Measurements from ENCODE around the gene DAAM2. TPM values are rescaled to one million over a fixed set of nuclear protein-coding genes. Genes with fewer than 3 reads are reported as not detected.

Gene DAAM2
- total RNA-seq: 14.7 TPM
- long read RNA-seq, full-length matches to known transcripts: 4 of 9 reads
- long read RNA-seq, partial matches to known transcripts: 4 of 9 reads
- long read RNA-seq, other reads (novel, unspliced or antisense): 1 of 9 reads

GRCh38 chr6:39791850-39792539 is at the start of gene DAAM2:
Gene DAAM2, plus strand, starts transcription at chr6:39792376. Its CDS starts 63,927 bp downstream, at chr6:39856303.
- intact Hi-C loops (cut with DNase I): loop anchor here (5.0 kb wide), 1 partner anchor 75 kb away; no protein-coding TSS in a partner anchor
- DNase-seq (ENCODE audit: missing footprints) (peak; percentile 80), ATAC-seq (peak; percentile 92)

GRCh38 chr6:39746795-39747194 is 45.4 kb upstream of the DAAM2 start:
- DNase-seq (ENCODE audit: missing footprints) (no peak), ATAC-seq (no peak)
- intact Hi-C loops (cut with DNase I): no loop called here

- intact Hi-C loops (cut with DNase I): no loop called here
- no peak for DNase-seq (ENCODE audit: missing footprints)
- ATAC-seq: peak; percentile 45
These were observed 39.1 kb upstream of the DAAM2 start for GRCh38 chr6:39752835-39753724.

- intact Hi-C loops (cut with DNase I): no loop called here
- ATAC-seq: peak; percentile 84
- peak; percentile 57 for DNase-seq (ENCODE audit: missing footprints)
These were observed 38.5 kb upstream of the DAAM2 start for GRCh38 chr6:39753725-39754045.

GRCh38 chr6:39754514-39755115 is 37.6 kb upstream of the DAAM2 start:
- intact Hi-C loops (cut with DNase I): no loop called here
- DNase-seq (ENCODE audit: missing footprints) (no peak), ATAC-seq (peak; percentile 17)

- ATAC-seq (no peak), DNase-seq (ENCODE audit: missing footprints) (no peak)
- intact Hi-C loops (cut with DNase I): no loop called here
These were observed 36.9 kb upstream of the DAAM2 start for GRCh38 chr6:39755231-39755630.

- DNase-seq (ENCODE audit: missing footprints) (no peak), ATAC-seq (no peak)
- intact Hi-C loops (cut with DNase I): no loop called here
These were observed 35.6 kb upstream of the DAAM2 start for GRCh38 chr6:39756582-39756981.

GRCh38 chr6:39758905-39759605 is 33.1 kb upstream of the DAAM2 start:
- ATAC-seq (no peak), DNase-seq (ENCODE audit: missing footprints) (no peak)
- intact Hi-C loops (cut with DNase I): no loop called here

- ATAC-seq (peak; percentile 71), DNase-seq (ENCODE audit: missing footprints) (no peak)
- intact Hi-C loops (cut with DNase I): no loop called here
These were observed 31.8 kb upstream of the DAAM2 start for GRCh38 chr6:39760226-39760952.

GRCh38 chr6:39765508-39766065 is 26.6 kb upstream of the DAAM2 start:
- no peak for DNase-seq (ENCODE audit: missing footprints)
- ATAC-seq: no peak
- intact Hi-C loops (cut with DNase I): no loop called here

- no peak for DNase-seq (ENCODE audit: missing footprints)
- intact Hi-C loops (cut with DNase I): no loop called here
- ATAC-seq: no peak
These were observed 23.2 kb upstream of the DAAM2 start for GRCh38 chr6:39769012-39769411.

GRCh38 chr6:39770446-39770845 is 21.7 kb upstream of the DAAM2 start:
- peak; percentile 44 for DNase-seq (ENCODE audit: missing footprints)
- no peak for ATAC-seq
- intact Hi-C loops (cut with DNase I): no loop called here

- ATAC-seq (no peak), DNase-seq (ENCODE audit: missing footprints) (no peak)
- intact Hi-C loops (cut with DNase I): no loop called here
These were observed 19.5 kb upstream of the DAAM2 start for GRCh38 chr6:39772559-39773273.

GRCh38 chr6:39773782-39774181 is 18.4 kb upstream of the DAAM2 start:
- ATAC-seq: no peak
- DNase-seq (ENCODE audit: missing footprints): no peak
- intact Hi-C loops (cut with DNase I): no loop called here

- ATAC-seq (no peak), DNase-seq (ENCODE audit: missing footprints) (no peak)
- intact Hi-C loops (cut with DNase I): no loop called here
These were observed 15.6 kb upstream of the DAAM2 start for GRCh38 chr6:39776581-39776980.

- intact Hi-C loops (cut with DNase I): no loop called here
- DNase-seq (ENCODE audit: missing footprints) (no peak), ATAC-seq (no peak)
These were observed 15.0 kb upstream of the DAAM2 start for GRCh38 chr6:39777218-39777617.

GRCh38 chr6:39777661-39778060 is 14.5 kb upstream of the DAAM2 start:
- DNase-seq (ENCODE audit: missing footprints) (peak; percentile 67), ATAC-seq (peak; percentile 86)
- intact Hi-C loops (cut with DNase I): no loop called here
